Bronchial epithelial cell (primary cell): Measurements from ENCODE around the gene HSPB6. TPM values are rescaled to one million over a fixed set of nuclear protein-coding genes. Genes with fewer than 3 reads are reported as not detected.

Source experiments
- DNase-seq: peaks from one replicate; pipeline ENCODE4 v3.0.0-alpha.2; 2010; ENCODE audit warnings: low read depth
- FAIRE-seq: peaks from 2 replicates; lab custom pipeline; 2011; peaks lifted over from hg19 to GRCh38; lab: Jason Lieb, UNC
- H3K27me3 ChIP-seq: 2 replicates; pipeline ENCODE4 v1.5.1; 2011; ENCODE audit warnings: low read length; ENCODE audit not compliant: control insufficient read depth, insufficient read depth
- H3K36me3 ChIP-seq: 2 replicates; pipeline ENCODE4 v1.5.1; 2011; ENCODE audit warnings: low read length; ENCODE audit not compliant: control insufficient read depth, insufficient read depth
- H3K4me3 ChIP-seq: 2 replicates; pipeline ENCODE4 v1.5.1; 2011; ENCODE audit warnings: mild to moderate bottlenecking, low read depth, low read length, control low read depth
- CTCF ChIP-seq: IDR thresholded peaks from 2 replicates; pipeline ENCODE4 v1.5.1; 2011; ENCODE audit warnings: mild to moderate bottlenecking, moderate library complexity, low read length, control low read depth, inconsistent platforms; ENCODE audit not compliant: insufficient read depth, severe bottlenecking
- total RNA-seq: library from RNA; depleted of rRNA; stranded (reverse); fragments of >200 nt; gene quantifications from 2 replicates; pipeline ENCODE4 v1.2.1, GENCODE V29; 2014

The HSPB6 gene
- total RNA-seq, 1 donor from 2014 or later, result 1.3 TPM

GRCh38 chr19:35751839-35752745, 4.7 kb downstream of the HSPB6 start:
- DNase-seq (no peak), FAIRE-seq (no peak)
- peaks cover 18% of the 10 kb centered on the region for H3K36me3 ChIP-seq

DNA sequence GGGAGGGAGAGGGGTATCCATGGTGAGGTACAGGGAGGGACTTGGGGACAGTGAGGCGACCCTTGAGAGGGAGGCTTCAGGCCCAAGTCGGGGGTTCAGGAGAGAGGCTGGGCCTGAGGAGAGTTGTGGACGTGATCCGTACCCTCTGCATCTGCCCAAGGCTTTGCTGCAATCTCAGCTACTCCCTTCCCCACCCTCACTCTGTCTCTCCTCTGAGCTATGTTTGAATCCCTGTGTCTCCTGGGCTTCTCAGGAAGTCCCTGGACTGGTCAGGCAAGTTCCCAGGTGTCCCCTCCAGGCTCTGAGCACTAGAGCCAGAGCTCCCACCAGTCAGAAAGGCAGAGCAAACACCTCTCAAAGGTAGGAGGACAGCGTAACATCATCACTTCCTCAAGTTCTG, 6.7 kb downstream of the HSPB6 start:
- DNase-seq (no peak), FAIRE-seq (no peak)
- Histone ChIP-seq H3K27me3 (no peaks in the 10 kb centered on the region), H3K36me3 (peaks cover 18% of the 10 kb centered on the region), H3K4me3 (no peak overlapping the region)
- TF ChIP-seq CTCF, result no peak

More at GRCh38 chr19:35751839-35752745, 4.7 kb downstream of the HSPB6 start:
- no peak overlapping the region for H3K4me3 ChIP-seq
- TF ChIP-seq CTCF, result no peak
- H3K27me3 ChIP-seq, result no peaks in the 10 kb centered on the region

DNA sequence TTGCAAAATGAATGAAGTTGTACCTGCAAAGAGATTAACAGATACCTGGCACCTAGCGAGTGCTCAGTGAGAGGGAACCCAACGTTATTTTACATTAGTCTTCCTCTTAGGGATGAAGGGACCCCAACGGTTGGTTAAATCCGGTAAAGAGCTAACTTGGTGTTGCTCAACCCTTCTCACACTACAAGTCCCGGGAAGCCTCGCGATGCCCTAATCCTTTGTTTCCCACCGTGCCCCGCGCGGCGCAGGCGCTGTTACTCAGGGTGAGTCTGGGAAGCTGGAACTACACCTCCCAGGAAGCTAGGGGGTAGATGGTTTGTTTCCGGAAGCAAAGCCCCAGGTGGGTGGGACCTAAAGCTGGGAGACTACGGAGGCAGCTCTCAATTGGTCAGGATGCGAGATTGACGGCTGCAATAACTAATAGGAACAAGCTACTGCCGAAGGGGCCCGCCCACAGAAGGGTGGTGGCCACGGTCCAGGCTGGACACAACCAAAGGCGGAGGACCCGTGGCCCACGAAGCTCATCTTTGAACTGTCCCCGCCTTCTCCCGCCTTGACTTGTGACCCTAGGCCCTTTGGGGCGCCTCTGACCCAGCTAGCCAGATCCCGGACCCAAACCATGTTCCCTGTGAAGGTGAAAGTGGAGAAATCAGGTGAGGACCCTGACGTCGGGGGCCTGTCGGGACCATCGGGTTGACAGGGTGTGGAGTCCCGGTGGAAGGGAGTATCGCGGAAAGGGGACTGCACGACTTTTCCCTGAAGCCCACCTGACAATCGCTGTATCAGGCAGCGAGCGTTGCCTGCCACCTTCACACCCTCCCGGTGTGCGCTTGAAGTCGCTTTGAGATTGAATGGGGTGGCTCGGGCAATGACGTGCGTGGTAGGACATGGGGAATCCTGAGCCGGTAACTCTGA, 8.5 kb downstream of the HSPB6 start, which contains the start of gene LIN37:
Gene LIN37, plus strand, starts transcription at position 471 of the 915 bp plus-strand sequence. Its CDS starts 149 bp downstream, at position 620.
- FAIRE-seq, result peak; percentile 23
- H3K4me3 ChIP-seq, result peak within 1 kb of the TSS; percentile 82
- DNase-seq, result peak; percentile 99
- TF ChIP-seq CTCF, result no peak
- H3K27me3 ChIP-seq, result no peaks in the 10 kb centered on the region
- peaks cover 11% of the 10 kb centered on the region for H3K36me3 ChIP-seq

GRCh38 chr19:35746531-35746930, 10.3 kb downstream of the HSPB6 start:
- no peak overlapping the region for H3K4me3 ChIP-seq
- FAIRE-seq (no peak), DNase-seq (no peak)
- no peak for TF ChIP-seq CTCF
- peaks cover 4% of the 10 kb centered on the region for H3K36me3 ChIP-seq
- no peaks in the 10 kb centered on the region for H3K27me3 ChIP-seq

GRCh38 chr19:35746087-35746462, 10.8 kb downstream of the HSPB6 start:
- no peaks in the 10 kb centered on the region for H3K27me3 ChIP-seq
- H3K36me3 ChIP-seq, result peaks cover 4% of the 10 kb centered on the region
- FAIRE-seq (no peak), DNase-seq (no peak)
- no peak for TF ChIP-seq CTCF
- H3K4me3 ChIP-seq, result peak overlapping the region; percentile 85
